ENCODE measurements around the gene TGFBR2.

The TGFBR2 gene

GRCh38 chr3:30631243-30631904, 25.0 kb downstream of the TGFBR2 start:
- H3K9me3 Mint-ChIP-seq, result no peaks in the 10 kb centered on the region
- no peaks in the 10 kb centered on the region for H3K27me3 Mint-ChIP-seq (ENCODE audit: low read depth)
- H3K4me1 Mint-ChIP-seq (ENCODE audit: low read depth), result peaks cover 75% of the 10 kb centered on the region
- peak overlapping the region; percentile 99 for H3K27ac Mint-ChIP-seq
- peaks cover 49% of the 10 kb centered on the region for H3K36me3 Mint-ChIP-seq (ENCODE audit: low read depth)
- peak overlapping the region; percentile 84 for H3K4me3 Mint-ChIP-seq

- Mint-ChIP-seq H3K9me3 (no peaks in the 10 kb centered on the region), H3K27me3 (ENCODE audit: low read depth) (no peaks in the 10 kb centered on the region), H3K36me3 (ENCODE audit: low read depth) (peaks cover 49% of the 10 kb centered on the region), H3K4me3 (peak overlapping the region; percentile 84), H3K27ac (peak overlapping the region; percentile 99), H3K4me1 (ENCODE audit: low read depth) (peaks cover 75% of the 10 kb centered on the region)
These were observed 25.7 kb downstream of the TGFBR2 start for GRCh38 chr3:30632065-30632464.

DNA sequence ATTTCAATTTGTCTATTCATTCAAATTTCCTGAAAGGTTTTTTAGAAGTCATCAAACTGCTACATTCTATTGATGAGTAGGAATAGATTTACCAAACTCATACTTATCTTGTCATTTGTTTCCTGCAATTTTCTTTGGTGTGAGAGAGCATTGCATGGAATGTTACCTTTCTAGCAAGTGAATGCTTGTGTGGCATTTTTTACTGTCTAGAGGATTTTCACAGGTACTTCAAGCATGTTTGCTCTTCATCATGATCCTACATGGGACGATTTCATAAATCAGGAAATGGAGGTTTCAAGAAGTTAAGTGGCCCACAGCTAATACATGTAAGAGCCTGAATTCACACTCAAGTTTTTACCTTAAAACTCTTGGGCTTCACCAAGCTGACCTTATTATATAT, 26.1 kb downstream of the TGFBR2 start:
- Mint-ChIP-seq H3K27me3 (ENCODE audit: low read depth) (no peaks in the 10 kb centered on the region), H3K36me3 (ENCODE audit: low read depth) (peaks cover 52% of the 10 kb centered on the region), H3K27ac (peak overlapping the region; percentile 99), H3K9me3 (no peaks in the 10 kb centered on the region), H3K4me1 (ENCODE audit: low read depth) (peaks cover 80% of the 10 kb centered on the region), H3K4me3 (peak overlapping the region; percentile 84)

GRCh38 chr3:30633718-30634117, 27.3 kb downstream of the TGFBR2 start:
- Mint-ChIP-seq H3K36me3 (ENCODE audit: low read depth) (peaks cover 52% of the 10 kb centered on the region), H3K27me3 (ENCODE audit: low read depth) (no peaks in the 10 kb centered on the region), H3K27ac (peak overlapping the region; percentile 99), H3K4me3 (no peak overlapping the region), H3K9me3 (no peaks in the 10 kb centered on the region), H3K4me1 (ENCODE audit: low read depth) (peaks cover 87% of the 10 kb centered on the region)

DNA sequence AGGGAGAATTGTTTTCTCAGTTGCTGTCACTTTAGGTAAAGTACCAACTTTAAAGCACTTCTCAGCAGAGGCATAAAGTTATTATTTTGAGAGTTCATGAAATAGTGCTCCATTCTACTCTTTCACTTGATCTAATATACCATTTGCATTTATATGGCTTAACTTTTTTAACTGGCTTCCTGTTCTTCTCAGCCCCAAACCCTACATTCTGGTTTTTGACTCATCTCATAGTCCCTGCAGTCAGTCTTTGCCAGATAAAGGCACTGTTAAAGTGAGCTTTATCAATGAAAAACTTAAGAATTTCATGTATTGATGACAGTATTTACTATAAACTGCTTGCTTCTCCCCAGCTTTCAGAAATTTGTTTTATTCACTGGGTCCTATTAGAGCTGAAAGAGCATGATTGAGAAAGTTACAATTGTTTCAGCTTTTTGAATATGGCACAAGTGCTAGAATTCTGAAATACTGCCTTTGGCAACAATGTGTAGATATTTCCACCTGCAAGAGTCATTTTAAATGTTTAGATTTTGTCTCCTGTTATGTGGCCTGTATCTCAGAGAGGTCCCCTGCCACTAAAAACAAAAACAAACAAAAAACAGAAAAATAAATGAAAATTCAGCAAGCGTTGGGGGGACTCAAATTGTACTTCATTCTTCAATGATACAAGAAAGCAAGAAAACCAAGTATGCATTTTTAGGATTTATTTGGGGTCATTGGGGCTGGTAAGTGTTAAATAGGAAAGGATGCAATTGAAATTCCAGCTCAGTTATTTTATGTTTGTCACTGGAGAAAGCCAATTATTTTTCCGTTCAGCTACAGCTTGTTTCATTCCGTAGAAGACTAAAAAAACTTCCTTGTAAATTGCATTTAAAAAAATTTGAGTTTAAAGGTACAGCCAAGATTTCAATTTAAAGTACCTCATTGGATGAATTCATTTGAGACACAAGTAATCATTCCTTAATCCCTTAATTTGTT, 28.6 kb downstream of the TGFBR2 start:
- Mint-ChIP-seq H3K9me3 (no peaks in the 10 kb centered on the region), H3K4me1 (ENCODE audit: low read depth) (peaks cover 87% of the 10 kb centered on the region), H3K27ac (peak overlapping the region; percentile 89), H3K27me3 (ENCODE audit: low read depth) (no peaks in the 10 kb centered on the region), H3K4me3 (peak overlapping the region; percentile 63), H3K36me3 (ENCODE audit: low read depth) (peaks cover 39% of the 10 kb centered on the region)

DNA sequence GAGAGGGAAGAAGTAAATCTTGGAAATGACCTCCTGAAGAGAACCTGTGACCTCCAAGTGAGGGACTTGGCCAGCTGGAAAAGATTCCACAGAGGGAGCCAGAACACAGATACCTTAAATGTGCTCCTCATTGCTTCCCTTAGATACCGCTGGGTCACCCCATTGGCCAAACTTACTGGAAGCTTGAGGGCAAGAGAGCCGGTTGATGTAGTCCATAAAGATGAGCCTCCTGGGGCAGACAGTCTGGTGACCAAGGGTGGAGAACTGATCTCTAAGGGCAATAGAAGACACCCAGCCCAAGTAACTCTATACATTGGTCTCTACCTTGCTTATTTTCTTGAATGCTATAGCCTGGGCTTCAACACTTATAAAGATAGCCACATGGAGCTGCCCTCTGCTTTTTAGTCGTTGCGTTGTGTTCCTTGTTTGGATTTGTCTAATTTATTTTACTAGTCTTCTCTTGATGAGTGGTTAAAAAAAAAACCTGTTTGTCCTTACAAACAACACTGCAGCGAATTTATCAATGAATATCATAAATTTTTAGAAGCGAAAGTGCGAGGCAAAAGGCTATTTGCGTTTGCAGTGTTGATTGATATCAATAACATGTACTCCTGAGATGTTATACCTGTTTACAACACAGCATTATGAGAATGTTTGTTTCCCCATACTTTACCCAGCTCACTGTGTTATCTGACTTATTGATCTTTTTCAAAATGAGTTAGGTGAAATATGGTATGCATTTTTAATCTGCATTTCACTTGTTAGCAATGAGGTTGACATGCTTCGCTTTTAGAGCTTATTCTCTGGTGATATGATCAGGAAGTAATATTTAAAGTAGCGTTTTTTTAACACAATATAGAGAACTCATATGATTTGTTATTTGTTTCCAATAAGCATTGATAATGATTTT, 31.2 kb downstream of the TGFBR2 start:
- Mint-ChIP-seq H3K9me3 (no peaks in the 10 kb centered on the region), H3K4me3 (peak overlapping the region; percentile 53), H3K36me3 (ENCODE audit: low read depth) (peaks cover 33% of the 10 kb centered on the region), H3K27ac (peak overlapping the region; percentile 89), H3K4me1 (ENCODE audit: low read depth) (peaks cover 81% of the 10 kb centered on the region), H3K27me3 (ENCODE audit: low read depth) (no peaks in the 10 kb centered on the region)

GRCh38 chr3:30638685-30639412, 32.4 kb downstream of the TGFBR2 start:
- Mint-ChIP-seq H3K27ac (peak overlapping the region; percentile 89), H3K9me3 (no peaks in the 10 kb centered on the region), H3K4me1 (ENCODE audit: low read depth) (peaks cover 79% of the 10 kb centered on the region), H3K36me3 (ENCODE audit: low read depth) (peaks cover 24% of the 10 kb centered on the region), H3K4me3 (peak overlapping the region; percentile 49), H3K27me3 (ENCODE audit: low read depth) (no peaks in the 10 kb centered on the region)

DNA sequence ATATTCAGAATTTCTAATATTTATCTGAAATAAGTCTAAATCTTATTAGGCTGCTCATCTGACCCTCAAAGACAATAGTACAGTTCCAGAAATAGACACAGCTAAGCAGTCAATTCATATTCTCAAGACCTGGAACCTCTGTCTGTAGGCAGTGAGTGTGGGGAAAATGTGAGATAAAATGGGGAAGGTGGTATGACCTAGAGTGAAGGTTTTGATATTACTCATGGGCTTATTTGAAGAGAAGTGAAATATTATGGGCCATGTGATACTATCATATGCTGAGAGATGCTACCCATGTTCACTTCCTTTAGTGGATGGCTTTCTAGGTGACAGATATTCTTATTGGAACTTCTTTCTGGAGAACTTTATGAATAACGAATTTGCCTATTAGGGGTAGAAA, 33.5 kb downstream of the TGFBR2 start:
- peak overlapping the region; percentile 89 for H3K27ac Mint-ChIP-seq
- peak overlapping the region; percentile 22 for H3K4me3 Mint-ChIP-seq
- peaks cover 82% of the 10 kb centered on the region for H3K4me1 Mint-ChIP-seq (ENCODE audit: low read depth)
- H3K36me3 Mint-ChIP-seq (ENCODE audit: low read depth), result peaks cover 18% of the 10 kb centered on the region
- no peaks in the 10 kb centered on the region for H3K27me3 Mint-ChIP-seq (ENCODE audit: low read depth)
- no peaks in the 10 kb centered on the region for H3K9me3 Mint-ChIP-seq

GRCh38 chr3:30640851-30641250, 34.5 kb downstream of the TGFBR2 start:
- Mint-ChIP-seq H3K36me3 (ENCODE audit: low read depth) (peaks cover 17% of the 10 kb centered on the region), H3K4me3 (peak overlapping the region; percentile 7), H3K27me3 (ENCODE audit: low read depth) (no peaks in the 10 kb centered on the region), H3K27ac (peak overlapping the region; percentile 89), H3K4me1 (ENCODE audit: low read depth) (peaks cover 77% of the 10 kb centered on the region), H3K9me3 (no peaks in the 10 kb centered on the region)

- peak overlapping the region; percentile 89 for H3K27ac Mint-ChIP-seq
- H3K36me3 Mint-ChIP-seq (ENCODE audit: low read depth), result peaks cover 22% of the 10 kb centered on the region
- H3K27me3 Mint-ChIP-seq (ENCODE audit: low read depth), result no peaks in the 10 kb centered on the region
- peaks cover 79% of the 10 kb centered on the region for H3K4me1 Mint-ChIP-seq (ENCODE audit: low read depth)
- H3K4me3 Mint-ChIP-seq, result peak overlapping the region; percentile 73
- no peaks in the 10 kb centered on the region for H3K9me3 Mint-ChIP-seq
These were observed 35.2 kb downstream of the TGFBR2 start for GRCh38 chr3:30641416-30642251.

GRCh38 chr3:30642849-30643361, 36.5 kb downstream of the TGFBR2 start:
- Mint-ChIP-seq H3K27me3 (ENCODE audit: low read depth) (no peaks in the 10 kb centered on the region), H3K27ac (peak overlapping the region; percentile 89), H3K4me3 (peak overlapping the region; percentile 79), H3K36me3 (ENCODE audit: low read depth) (peaks cover 17% of the 10 kb centered on the region), H3K9me3 (no peaks in the 10 kb centered on the region), H3K4me1 (ENCODE audit: low read depth) (peaks cover 77% of the 10 kb centered on the region)

GRCh38 chr3:30643763-30644462, 37.5 kb downstream of the TGFBR2 start:
- Mint-ChIP-seq H3K27me3 (ENCODE audit: low read depth) (no peaks in the 10 kb centered on the region), H3K4me1 (ENCODE audit: low read depth) (peaks cover 77% of the 10 kb centered on the region), H3K9me3 (no peaks in the 10 kb centered on the region), H3K27ac (peak overlapping the region; percentile 89), H3K4me3 (peak overlapping the region; percentile 79), H3K36me3 (ENCODE audit: low read depth) (peaks cover 27% of the 10 kb centered on the region)

All from T-helper 1 cell treated with Interleukin-12 subunit alpha and Interleukin-12 subunit beta and Interleukin-4 antibody, amounts not matched to agents 30 μg/mL and 1 μg/mL, for 36 hours (primary cell).